NCI-H526 treated with DMSO at 0.1 percent for 48 hours (cell line): Measurements from ENCODE around the gene ITPK1.

Source experiments
- DNase-seq: peaks from one replicate; lab custom pipeline; 2025; lab: John Stamatoyannopoulos, UW

ITPK1 gene

GRCh38 chr14:92937051-92937937 is 178.4 kb downstream of the ITPK1 start:
- peak; percentile 13 for DNase-seq

DNA sequence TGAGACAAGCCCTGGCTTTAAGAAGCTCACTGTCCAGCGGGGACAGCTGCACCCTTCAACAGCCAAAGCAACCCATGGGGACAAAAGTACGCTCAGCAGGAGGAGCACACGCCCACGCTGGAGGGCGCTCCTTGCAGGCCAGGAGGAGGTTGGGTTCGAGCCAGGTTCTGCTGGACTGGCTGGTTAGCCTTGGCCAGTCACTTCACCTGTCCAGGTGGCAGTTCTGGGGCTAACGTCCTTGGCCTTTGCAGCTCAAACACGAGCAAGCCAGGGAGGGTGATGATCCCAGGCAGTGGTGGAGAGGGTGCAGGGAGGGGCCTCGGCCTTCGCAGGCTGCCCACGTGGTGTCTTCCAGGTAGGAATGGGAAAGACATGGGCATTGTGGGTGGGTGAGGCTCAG is 179.6 kb downstream of the ITPK1 start:
- no peak for DNase-seq

DNA sequence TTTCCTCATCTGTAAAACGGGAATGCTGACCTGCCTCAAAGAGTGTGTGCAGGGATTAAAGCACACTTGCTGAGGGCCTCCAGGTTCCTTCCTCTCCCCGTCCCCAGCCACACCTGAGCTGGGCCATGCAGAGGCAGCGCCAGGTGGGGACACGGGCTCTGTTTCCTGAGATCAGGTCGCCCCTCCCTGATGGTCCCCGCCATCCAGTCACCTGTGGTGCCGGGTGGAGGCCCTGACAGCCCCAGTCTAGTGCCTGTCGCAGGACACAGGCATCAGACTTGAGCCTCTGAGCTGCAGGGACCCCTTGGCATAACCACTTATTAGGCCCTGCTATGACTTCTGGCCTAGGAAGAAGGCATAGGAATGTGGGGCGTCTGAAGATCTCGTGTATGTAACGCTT is 180.3 kb downstream of the ITPK1 start:
- no peak for DNase-seq

DNA sequence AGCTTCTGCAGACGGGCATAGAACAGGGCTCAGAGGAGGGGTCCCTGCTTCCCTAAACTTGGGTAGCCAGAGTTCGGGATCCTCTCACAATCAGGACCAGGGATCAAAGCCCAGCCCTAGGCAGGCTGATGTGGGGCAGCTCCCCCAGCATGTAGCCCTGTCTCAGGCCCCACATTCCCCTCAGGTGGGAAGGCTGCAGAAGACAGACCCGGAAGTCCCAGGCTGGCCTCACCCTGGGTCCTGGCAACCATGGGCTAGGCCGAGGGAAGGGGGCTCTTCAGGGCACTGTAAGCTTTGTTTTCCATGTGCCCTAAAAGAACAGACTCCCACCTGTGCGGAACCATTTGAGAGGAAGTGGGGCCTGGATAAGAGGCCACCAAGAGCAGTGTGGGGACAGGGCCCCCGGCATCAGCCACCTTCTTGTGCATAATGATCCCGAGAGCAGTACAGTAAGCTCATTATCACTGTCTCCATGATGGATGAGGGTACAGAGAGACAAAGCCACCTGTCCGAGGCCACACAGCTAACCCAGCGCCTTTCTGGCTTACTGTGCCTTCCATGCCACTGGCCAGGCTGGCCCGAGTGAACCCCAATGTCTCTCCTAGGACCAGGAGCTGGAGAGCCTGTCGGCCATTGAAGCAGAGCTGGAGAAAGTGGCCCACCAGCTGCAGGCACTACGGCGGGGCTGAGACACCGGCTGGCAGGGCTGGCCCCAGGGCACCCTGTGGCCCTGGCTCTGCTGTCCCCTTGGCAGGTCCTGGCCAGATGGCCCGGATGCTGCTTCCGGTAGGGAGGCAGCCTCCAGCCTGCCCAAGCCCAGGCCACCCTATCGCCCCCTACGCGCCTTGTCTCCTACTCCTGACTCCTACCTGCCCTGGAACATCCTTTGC is 181.3 kb downstream of the ITPK1 start:
- no peak for DNase-seq

DNA sequence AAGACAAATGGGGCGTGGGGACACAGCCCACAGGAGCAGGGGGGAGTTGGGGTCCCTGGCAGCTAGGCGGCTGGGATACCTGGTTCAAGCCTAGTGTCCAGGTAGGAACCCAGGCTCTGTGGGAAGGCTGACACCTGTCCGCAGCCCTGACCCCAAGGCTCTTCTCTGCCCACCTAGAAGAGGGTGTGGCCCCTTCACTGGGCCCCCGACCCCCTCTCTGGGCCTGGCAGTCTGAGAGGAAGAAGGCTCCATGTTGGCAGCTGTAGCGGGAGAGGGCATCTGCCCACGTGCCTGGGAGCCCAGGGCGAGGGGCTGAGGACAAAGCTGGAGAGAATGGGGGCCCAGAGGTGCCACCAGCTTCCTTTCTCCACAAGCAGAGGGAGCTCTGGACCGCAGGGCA is 182.2 kb downstream of the ITPK1 start:
- DNase-seq, result no peak

DNA sequence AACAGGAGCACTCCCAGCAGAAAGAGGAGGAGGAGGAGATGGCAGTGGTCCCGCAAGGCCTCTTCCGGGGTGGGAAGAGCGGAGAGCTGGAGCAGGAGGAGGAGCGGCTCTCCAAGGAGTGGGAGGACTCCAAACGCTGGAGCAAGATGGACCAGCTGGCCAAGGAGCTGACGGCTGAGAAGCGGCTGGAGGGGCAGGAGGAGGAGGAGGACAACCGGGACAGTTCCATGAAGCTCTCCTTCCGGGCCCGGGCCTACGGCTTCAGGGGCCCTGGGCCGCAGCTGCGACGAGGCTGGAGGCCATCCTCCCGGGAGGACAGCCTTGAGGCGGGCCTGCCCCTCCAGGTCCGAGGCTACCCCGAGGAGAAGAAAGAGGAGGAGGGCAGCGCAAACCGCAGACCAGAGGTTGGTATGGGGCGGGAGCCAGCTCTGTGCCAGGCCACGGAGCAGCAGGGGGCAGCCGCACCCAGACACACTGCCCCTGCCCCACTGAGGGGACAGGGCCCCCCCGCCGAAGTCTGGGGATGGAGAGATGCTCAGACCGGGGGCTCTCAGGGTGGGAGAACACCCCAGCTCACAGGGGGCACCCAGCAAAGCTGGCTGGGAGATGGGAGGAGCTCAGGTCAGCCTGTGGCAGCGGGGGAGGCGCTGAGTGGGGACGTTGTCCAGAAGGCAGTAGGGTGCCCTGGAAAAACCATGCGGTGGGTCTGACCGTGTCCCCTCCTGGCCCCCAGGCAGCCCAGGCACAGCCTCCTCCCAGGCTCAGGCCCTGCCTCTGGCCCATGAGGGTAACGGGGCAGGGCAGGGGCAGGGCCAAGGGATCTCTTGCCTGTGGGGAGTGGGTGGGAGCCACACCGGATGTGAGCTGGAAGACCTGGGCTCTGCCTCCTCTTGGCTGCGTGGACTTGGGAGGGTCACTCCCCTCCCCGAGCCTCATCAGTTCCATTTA is 183.0 kb downstream of the ITPK1 start:
- no peak for DNase-seq

- DNase-seq, result no peak
Measured at GRCh38 chr14:92931681-92932447, 183.9 kb downstream of the ITPK1 start.

DNA sequence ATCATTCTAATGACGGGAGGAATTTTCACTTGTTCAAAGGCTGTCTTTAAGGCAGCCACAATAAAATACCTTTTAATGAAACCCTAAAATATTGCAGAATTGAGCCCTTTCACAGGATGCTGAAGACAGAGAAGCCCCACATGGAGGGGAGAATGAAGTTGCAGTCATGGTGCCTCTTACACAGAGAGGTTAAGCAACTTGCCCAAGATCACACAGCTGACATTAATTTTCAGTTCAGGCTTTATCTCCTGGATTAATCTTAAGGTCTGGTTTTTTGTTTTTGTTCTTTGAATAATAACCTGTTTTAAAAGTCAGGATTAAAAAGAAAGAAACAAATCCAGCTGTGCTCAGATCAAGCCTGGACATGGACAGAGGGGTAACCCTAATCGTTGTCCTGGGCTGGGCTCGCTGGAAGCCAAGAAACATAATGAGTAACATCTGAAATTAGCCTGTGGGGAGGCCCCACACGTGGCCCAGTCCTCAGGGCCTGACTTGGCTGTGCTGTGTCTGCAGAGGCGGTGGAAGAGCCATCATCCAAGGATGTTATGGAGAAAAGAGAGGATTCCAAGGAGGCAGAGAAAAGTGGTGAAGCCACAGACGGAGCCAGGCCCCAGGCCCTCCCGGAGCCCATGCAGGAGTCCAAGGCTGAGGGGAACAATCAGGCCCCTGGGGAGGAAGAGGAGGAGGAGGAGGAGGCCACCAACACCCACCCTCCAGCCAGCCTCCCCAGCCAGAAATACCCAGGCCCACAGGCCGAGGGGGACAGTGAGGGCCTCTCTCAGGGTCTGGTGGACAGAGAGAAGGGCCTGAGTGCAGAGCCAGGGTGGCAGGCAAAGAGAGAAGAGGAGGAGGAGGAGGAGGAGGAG is 184.8 kb downstream of the ITPK1 start:
- DNase-seq, result no peak

- no peak for DNase-seq
Measured at GRCh38 chr14:92929689-92930608, 185.8 kb downstream of the ITPK1 start.

GRCh38 chr14:92928961-92929688 is 186.6 kb downstream of the ITPK1 start:
- DNase-seq, result no peak

- no peak for DNase-seq
Measured at GRCh38 chr14:92928258-92928629, 187.5 kb downstream of the ITPK1 start.

DNA sequence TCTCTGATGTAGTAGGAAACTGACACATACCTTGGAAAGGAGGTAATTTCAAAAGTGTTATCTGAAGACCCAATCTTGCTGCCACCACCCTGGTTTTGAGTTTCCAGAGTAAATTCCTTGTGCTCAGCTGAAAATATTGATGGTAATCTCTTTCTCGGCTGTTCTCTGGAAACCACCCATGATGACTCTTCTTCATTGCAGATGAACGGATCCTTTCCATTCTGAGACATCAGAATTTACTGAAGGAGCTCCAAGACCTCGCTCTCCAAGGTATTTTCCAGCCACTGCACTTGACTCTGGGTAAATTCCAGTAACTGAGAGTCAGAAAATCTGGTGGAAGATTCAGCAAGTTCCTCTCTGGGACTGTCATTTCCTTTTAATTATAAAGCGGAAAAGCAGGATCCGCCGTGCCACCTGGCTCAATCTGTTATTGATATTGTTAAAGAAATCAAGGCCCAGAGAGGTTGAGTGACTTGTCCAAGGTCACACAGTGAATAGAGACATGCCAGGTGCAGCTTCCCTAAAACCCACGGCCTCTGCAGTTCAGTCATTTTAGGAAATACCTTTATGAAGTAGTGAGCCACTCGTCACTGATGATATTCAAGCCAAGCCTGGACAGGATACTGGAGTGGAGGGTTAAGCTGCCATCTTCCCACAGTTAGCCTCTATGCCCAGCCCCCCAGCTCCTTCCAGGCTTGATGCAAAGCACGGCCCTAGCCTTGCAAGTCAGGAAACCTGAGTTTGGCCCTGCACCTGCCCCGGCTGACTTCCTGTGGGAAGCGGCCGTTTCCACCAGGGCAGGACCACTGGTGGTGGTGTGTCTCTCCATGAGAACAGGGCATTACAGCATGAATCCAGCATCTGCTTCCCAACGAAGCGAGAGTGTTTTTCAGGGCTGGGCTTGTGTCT is 188.1 kb downstream of the ITPK1 start:
- DNase-seq, result no peak

- DNase-seq, result no peak
Measured at GRCh38 chr14:92926931-92927330, 188.8 kb downstream of the ITPK1 start.

- no peak for DNase-seq
Measured at GRCh38 chr14:92926180-92926845, 189.4 kb downstream of the ITPK1 start.

DNA sequence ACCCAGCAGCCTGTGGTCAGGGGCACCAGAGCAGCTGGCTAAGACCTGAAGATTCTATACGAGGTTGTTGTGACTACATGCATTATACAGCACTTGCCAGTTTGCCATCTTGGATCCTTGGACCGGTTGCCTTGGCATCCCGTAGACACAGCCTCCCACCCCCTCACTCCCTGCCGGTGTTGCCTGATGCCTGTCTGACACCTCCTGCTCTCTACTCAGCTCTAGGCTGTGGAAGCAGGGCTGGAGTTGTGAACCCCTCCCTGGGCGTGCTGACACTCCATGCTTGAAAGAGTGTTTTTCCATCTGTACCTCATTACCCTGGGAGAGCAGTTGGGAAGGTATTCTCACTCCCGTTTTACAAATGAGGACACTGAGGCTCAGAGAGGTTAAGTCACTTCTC is 190.3 kb downstream of the ITPK1 start:
- DNase-seq, result no peak

- no peak for DNase-seq
Measured at GRCh38 chr14:92924247-92924646, 191.5 kb downstream of the ITPK1 start.

GRCh38 chr14:92923744-92924103 is 192.0 kb downstream of the ITPK1 start:
- no peak for DNase-seq
